Measurements from ENCODE around the gene DYNLL1. TPM values are rescaled to one million over a fixed set of nuclear protein-coding genes. Genes with fewer than 3 reads are reported as not detected.

Gene DYNLL1
- total RNA-seq, 1 experiment from 2014 or later: 618 TPM

- no peak overlapping the region for H3K9ac ChIP-seq (ENCODE audit: extremely low read depth, insufficient read length, low read length)
- Mint-ChIP-seq H3K4me3 (no peak overlapping the region), H3K27me3 (ENCODE audit: low read depth) (no peaks in the 10 kb centered on the region), H3K27ac (peak overlapping the region in 2 of 3 experiments; percentile 14 to 46; a peak in 4 of 7 replicates), H3K9me3 (no peaks in the 10 kb centered on the region), H3K4me1 (no peaks in the 10 kb centered on the region), H3K36me3 (ENCODE audit: insufficient read depth in 1 of 3, low read depth in 3 of 3) (peaks cover 0 to 11% (median 6%) of the 10 kb centered on the region in 3 experiments; a peak in 6 of 7 replicates)
- H2BK12ac ChIP-seq (ENCODE audit: insufficient read length, low read depth, low read length): no peak overlapping the region
- H4K91ac ChIP-seq (ENCODE audit: insufficient read length, low read depth, low read length): no peak overlapping the region
- no peak overlapping the region for H2BK15ac ChIP-seq (ENCODE audit: low read depth, low read length)
- no peak overlapping the region for H3K14ac ChIP-seq (ENCODE audit: insufficient read depth, low read length)
- no peak overlapping the region for H2BK5ac ChIP-seq (ENCODE audit: insufficient read length, low read length)
- no peak overlapping the region for H3K4me2 ChIP-seq (ENCODE audit: insufficient read depth, insufficient read length, low read length)
- H3K4ac ChIP-seq (ENCODE audit: low read depth, low read length): no peak overlapping the region
- no peak overlapping the region for H2AFZ ChIP-seq (ENCODE audit: low read length)
- no peaks in the 10 kb centered on the region for H3K23me2 ChIP-seq (ENCODE audit: insufficient read length, low read depth, low read length, poor library complexity, severe bottlenecking)
- no peak overlapping the region for H4K5ac ChIP-seq (ENCODE audit: insufficient read length, low read depth, low read length)
- H3K18ac ChIP-seq (ENCODE audit: insufficient read length, low read depth, low read length): no peak overlapping the region
- H2AK5ac ChIP-seq (ENCODE audit: insufficient read length, low read length): no peak overlapping the region
- no peaks in the 10 kb centered on the region for H3K9me3 ChIP-seq (ENCODE audit: control insufficient read depth, low read depth, low read length)
- no peaks in the 10 kb centered on the region for H3K4me1 ChIP-seq (ENCODE audit: insufficient read depth, low read length)
- no peaks in the 10 kb centered on the region for H3K79me2 ChIP-seq (ENCODE audit: insufficient read depth, low read length)
- no peak overlapping the region for H3K56ac ChIP-seq (ENCODE audit: insufficient read length, low read depth, low read length)
- no peak overlapping the region for H3K27ac ChIP-seq (ENCODE audit: insufficient read length, low read depth, low read length)
- TF ChIP-seq, protein P1, sequence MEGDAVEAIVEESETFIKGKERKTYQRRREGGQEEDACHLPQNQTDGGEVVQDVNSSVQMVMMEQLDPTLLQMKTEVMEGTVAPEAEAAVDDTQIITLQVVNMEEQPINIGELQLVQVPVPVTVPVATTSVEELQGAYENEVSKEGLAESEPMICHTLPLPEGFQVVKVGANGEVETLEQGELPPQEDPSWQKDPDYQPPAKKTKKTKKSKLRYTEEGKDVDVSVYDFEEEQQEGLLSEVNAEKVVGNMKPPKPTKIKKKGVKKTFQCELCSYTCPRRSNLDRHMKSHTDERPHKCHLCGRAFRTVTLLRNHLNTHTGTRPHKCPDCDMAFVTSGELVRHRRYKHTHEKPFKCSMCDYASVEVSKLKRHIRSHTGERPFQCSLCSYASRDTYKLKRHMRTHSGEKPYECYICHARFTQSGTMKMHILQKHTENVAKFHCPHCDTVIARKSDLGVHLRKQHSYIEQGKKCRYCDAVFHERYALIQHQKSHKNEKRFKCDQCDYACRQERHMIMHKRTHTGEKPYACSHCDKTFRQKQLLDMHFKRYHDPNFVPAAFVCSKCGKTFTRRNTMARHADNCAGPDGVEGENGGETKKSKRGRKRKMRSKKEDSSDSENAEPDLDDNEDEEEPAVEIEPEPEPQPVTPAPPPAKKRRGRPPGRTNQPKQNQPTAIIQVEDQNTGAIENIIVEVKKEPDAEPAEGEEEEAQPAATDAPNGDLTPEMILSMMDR (conservative IDR thresholded peaks at IDR 0.05): no peak
- no peak for DNase-seq
- H3K23ac ChIP-seq (ENCODE audit: insufficient read length, low read depth, low read length): no peak overlapping the region
- H4K8ac ChIP-seq (replicated peaks; ENCODE audit: insufficient read length, low read depth, low read length): no peak overlapping the region
- H3K79me1 ChIP-seq (ENCODE audit: insufficient read depth, low read depth, low read length, poor library complexity, severe bottlenecking): no peaks in the 10 kb centered on the region
- H3K27me3 ChIP-seq (ENCODE audit: insufficient read depth, low read length): no peaks in the 10 kb centered on the region
- H2BK20ac ChIP-seq (ENCODE audit: low read depth, low read length, poor library complexity, severe bottlenecking): no peak overlapping the region
- H3T11ph ChIP-seq (ENCODE audit: low read length): no peak overlapping the region
- whole genome bisulfite sequencing (ENCODE audit: extremely low coverage, insufficient read length, low lambda C conversion rate): no CpG with 5 or more reads among the region's 5 CpGs
- H4K20me1 ChIP-seq (ENCODE audit: control insufficient read depth, insufficient read depth, insufficient read length): no peaks in the 10 kb centered on the region
- H2BK120ac ChIP-seq (ENCODE audit: low read depth, low read length, poor library complexity, severe bottlenecking): no peak overlapping the region
Measured at GRCh38 chr12:120488057-120488640, 7.8 kb upstream of the DYNLL1 start.
